SKM-1 treated with dmso at 0.1 percent for 144 hours (cell line): ENCODE results near the gene MRPL21.
"Not testable (repeated sequence)": the region's sequence is repeated elsewhere in the genome, so short reads cannot be mapped to it uniquely, and the experiment has no call there.

Source experiments
- DNase-seq: peaks from one replicate; lab custom pipeline; 2025; ENCODE audit not compliant: unreplicated experiment; lab: John Stamatoyannopoulos, UW

MRPL21 gene

DNA sequence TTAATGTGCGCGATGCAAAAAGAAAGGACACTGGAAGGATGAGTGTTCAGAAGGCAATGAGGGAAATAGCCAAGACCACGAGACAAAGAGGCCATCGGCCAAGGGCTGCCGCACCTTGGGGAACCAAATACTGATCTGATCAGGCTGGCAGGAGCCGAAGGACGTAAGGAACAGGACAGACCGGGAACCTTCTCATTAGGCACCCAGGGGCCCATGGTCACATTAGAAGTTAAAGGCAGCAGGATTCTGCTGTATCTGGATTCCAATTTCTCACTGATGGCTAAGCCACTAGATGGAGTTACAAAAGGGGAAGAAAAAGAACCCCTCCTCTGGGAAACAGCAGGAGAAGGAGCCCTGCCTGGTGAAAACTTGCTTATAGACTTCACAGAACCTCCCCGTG lies 33.2 kb downstream of the MRPL21 start:
- DNase-seq: no peak

DNA sequence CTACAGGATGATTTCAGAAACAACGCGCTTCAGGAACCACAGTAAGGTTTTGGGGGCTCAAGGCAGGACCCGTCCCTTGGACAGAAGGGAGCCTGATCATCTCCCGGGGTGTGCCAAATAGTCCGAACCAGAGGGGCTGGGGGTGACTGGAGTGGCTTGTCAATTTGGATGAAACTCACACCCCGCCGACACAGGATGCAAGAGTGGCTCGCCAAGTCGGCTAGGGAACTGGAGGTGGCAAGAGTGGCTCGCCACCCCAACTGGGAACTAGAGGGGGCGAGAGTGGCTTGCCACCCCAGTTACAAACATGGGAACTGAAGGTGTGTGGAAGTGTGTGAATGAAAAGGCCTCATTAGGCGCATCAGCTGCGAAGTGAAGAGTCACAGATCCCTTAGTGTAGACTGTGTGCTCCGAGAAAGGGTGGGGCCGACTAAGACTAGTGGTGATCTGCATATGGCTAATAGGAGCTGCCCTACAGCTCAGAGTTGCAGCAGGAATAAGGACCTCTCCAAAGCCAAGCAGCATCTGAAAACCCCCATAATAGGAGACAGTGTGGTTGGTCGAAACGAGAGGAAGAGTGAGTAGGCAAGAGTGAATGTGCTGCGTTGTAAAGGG lies 35.3 kb downstream of the MRPL21 start:
- no peak for DNase-seq

DNA sequence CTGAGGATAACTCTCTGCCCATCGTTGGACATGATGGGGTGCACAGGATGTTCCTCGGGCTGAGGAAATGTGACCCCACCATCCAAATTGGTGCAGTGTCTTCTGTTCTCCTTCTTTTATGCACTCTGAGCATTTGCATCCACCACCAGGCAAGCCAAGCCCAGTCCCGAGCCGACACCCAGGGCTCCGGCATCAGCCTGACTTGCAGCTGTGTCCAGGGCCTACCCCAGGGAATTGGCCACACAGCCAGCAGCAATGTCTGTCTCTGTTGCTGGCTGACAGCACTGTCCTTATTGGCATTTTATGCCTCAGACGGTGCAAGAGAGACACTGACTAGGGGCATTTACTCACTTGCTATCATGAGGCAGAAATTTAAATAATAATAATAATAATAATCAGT lies 36.6 kb downstream of the MRPL21 start:
- DNase-seq: no peak

GRCh38 chr11:68865241-68865640 lies 38.4 kb downstream of the MRPL21 start:
- DNase-seq: no peak

GRCh38 chr11:68863553-68864265 lies 39.9 kb downstream of the MRPL21 start:
- DNase-seq: no peak

- no peak for DNase-seq
These were observed 41.2 kb downstream of the MRPL21 start for GRCh38 chr11:68862421-68862820.

DNA sequence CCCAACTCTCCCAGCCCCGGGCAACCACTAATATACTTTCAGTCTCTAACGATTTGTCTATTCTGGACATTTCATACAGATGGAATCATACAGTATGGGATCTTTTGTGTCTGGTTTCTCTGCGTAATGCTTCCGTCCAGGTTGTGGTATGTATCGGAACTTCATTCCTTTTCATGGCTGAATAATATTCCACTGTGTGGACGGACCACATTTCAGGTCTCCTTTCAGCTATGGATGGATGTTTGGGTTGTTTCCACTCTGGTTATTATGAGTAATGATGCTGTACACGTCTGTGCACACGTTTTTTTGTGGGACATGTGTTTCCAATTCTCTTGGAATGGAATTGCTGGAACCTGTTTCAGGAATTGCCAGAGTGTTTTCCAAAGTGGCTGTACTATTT lies 44.5 kb downstream of the MRPL21 start:
- DNase-seq: no peak

GRCh38 chr11:68857037-68857586 lies 46.5 kb downstream of the MRPL21 start:
- no peak for DNase-seq

DNA sequence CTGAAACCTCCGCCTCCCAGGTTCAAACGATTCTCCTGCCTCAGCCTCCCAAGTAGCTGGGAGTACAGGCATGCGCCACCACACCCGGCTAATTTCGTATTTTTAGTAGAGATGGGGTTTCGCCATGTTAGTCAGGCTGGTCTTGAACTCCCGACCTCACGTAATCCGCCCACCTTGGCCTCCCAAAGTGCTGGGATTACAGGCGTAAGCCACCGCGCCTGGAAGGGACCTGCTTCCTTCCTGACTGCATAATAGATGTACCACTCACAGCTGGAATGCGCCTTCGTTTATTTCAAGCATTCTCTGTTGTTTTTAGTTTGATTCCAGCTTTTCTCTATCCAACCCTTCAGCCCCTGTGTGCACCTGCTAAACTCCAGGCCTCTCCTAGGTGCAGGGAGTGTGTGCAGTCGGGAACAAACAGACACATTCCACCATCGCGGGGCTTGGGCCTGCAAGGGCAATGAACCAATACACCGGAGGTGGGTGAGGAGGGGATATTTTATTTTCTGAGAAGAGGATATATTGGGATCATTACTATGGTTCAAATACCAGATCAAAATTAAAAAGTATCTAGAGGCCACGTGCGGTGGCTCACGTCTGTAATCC lies 47.1 kb downstream of the MRPL21 start:
- DNase-seq: not testable (repeated sequence)

DNA sequence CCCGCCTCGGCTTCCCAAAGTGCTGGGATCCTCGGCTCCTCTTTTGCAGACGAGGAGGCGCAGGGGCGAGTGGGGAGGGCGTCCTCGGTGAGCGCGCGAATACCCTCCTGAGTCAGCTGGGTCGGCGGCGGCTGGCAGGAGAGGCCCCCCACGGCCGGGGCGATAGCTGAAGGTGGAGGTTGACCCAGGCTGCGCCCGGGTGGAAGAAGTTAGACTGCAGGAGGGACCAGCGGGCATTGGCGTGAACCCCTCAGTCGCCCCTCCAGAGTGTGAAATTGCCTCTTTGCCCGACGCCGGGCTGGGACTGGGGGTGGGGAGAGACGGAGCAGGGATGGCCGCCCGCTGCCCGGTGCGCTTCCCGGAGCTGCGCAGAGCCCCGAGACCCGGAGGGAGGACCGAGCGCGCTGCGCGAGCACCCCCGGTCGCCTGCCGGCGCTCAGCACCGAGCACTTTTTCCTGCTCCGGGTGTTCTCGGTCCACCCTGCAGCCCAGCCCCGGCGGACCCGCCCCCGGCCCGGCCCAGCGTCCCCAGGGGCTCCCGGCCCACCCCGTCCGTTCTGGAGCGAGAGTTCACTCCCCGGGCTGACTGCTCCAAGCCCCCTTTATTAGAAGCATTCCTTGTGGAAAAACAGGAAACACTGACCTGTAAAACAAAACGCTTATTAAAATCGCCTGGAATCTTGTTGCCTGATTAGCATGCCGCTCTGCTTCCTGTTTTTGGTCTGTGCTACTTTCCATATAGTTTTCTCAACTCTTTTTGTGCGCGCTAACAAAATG lies 48.2 kb downstream of the MRPL21 start:
- DNase-seq: peak; percentile 52

DNA sequence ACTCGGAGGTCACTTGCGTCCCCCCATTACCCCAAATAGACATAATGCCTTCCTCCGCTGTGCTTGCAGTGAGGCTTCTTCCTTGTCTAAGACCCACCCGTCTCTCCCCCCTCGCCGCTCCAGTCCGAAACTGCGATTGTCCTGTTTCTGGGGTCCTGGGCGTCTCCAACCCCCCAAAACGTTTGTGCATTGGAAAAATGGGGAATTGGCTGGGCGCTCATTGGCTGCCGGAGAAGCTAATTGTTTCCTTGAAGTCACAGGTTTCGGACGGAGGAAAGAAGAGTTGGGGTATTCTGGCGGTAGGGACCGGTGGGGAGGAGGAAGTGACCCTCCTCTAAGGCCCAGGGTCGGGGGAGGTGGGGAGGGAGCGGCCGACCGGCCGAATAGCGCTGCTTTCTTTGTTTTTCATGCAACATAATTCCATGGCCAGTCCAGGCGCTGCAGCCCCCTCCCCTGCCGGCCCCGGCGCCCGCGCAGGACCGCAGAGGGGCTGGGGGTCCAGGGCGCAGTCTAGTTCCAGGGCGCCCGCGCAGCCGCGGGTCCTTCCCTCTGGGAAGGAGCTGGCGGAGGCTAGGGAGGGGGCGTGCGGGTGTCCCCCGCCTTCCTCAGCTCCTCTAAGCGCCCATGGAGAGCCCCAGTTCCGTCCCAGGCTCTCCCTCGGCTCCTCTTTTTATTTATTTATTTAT lies 49.2 kb downstream of the MRPL21 start:
- no peak for DNase-seq

DNA sequence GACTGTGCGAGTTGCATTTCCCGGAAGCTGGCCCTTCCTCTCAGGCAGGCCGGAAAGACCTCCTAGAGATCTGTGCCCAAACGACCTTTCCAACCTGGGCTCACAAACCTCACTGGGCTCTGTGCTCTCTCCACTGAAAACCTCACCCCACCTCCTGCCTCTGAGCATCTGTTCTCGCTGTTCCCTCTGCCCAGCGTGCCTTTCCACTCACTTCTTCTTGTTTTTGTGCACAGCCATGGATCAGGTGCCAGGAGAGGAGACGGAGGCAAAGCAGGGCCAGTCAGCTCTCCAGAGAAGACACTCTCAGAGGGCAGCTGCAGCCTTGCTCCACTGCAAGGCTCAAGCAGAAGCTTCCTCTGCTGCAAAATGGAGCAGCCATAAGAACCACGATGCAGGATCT lies 51.0 kb downstream of the MRPL21 start:
- DNase-seq: no peak

- no peak for DNase-seq
These were observed 55.2 kb downstream of the MRPL21 start for GRCh38 chr11:68848429-68848828.

- no peak for DNase-seq
These were observed 56.2 kb downstream of the MRPL21 start for GRCh38 chr11:68847395-68847794.

- no peak for DNase-seq
These were observed 58.2 kb downstream of the MRPL21 start for GRCh38 chr11:68845351-68846002.

DNA sequence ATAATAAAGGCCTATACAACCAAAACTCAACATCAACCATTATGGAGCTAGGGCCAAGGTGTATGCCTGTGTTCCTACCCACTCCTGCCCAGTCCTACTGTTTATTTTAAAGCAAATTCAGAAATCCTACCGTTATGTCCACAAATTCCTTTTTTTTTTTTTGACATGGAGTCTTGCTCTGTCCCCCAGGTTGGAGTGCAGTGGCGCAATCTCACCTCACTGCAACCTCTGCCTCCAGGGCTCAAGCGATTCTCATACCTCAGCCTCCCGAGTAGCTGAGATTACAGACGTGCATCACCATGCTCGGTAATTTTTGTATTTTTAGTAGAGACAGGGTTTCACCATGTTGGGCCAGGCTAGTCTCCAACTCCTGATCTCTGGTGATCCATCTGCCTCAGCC lies 58.8 kb downstream of the MRPL21 start:
- DNase-seq: no peak

DNA sequence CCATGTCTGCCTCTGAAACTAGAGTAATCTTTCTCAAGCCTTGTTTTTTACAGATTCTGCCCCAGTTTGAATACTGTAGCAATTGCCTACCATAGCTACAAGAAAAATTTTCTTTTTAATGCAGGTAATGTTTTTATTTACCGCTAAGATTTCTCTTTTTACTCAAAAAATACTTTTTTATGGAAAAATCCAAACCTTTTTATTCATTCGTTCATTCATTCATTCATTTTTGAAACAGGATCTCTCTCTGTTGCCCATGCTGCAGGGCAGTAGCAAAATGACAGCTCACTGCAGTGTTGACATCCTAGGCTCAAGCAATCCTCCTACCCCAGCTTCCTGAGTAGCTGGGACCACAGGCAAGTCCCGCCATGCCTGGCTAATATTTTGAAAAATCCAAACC lies 59.3 kb downstream of the MRPL21 start:
- DNase-seq: no peak

GRCh38 chr11:68843703-68844312 lies 59.8 kb downstream of the MRPL21 start:
- DNase-seq: peak; percentile 62

- DNase-seq: no peak
These were observed 60.5 kb downstream of the MRPL21 start for GRCh38 chr11:68843052-68843561.
